ENCODE results near the gene CTIF. TPM values are rescaled to one million over a fixed set of nuclear protein-coding genes. Genes with fewer than 3 reads are reported as not detected.

The CTIF gene
- total RNA-seq, 2 experiments from 2014 or later = 0.06 to 0.38 TPM

DNA sequence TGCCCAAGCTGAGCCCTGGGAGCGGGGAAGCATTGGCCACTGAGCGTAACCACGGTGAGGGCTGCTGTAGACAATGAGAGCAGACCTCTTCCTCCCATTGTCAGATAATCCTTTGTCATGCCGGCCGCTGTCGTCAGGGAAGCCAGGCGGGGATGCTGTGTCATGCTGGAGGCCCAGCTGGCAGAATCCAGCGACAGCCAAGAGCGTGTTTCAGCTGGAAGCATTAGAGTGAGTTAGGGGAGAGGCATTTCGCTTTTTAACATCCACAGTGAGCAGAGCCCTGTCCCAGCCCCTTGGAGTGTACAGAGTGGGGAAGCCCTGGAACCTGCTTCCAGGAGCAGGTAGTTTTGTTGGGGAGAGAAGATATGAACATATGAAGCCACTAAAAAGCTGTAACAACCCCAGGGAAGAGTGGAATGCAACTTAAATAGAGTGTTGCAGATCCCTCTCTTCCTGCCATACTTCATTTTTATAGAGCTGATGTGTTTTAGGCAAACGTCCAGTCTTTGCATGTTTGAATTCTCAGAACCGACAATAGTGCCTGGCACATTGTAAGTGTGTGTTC, 7.0 kb downstream of the CTIF start:
- Histone ChIP-seq H3K79me2 (ENCODE audit: insufficient read depth, low read depth, low read length) (no peaks in the 10 kb centered on the region), H3K4me2 (ENCODE audit: low read length) (no peak overlapping the region), H4K20me1 (ENCODE audit: insufficient read depth, low read length) (no peaks in the 10 kb centered on the region), H3K9me3 (ENCODE audit: low read length) (no peaks in the 10 kb centered on the region), H3K9me2 (ENCODE audit: insufficient read depth, low read length) (no peaks in the 10 kb centered on the region), H3K4me1 (ENCODE audit: insufficient read depth, low read length, poor library complexity, severe bottlenecking) (no peaks in the 10 kb centered on the region), H3K27ac (ENCODE audit: low read depth, low read length, poor library complexity, severe bottlenecking) (no peak overlapping the region), H3K4me3 (ENCODE audit: low read depth, low read length, poor library complexity, severe bottlenecking) (no peak overlapping the region), H3K36me3 (ENCODE audit: insufficient read depth, low read length) (no peaks in the 10 kb centered on the region), H2AFZ (ENCODE audit: low read length) (no peak overlapping the region)
- TF ChIP-seq, protein P1, sequence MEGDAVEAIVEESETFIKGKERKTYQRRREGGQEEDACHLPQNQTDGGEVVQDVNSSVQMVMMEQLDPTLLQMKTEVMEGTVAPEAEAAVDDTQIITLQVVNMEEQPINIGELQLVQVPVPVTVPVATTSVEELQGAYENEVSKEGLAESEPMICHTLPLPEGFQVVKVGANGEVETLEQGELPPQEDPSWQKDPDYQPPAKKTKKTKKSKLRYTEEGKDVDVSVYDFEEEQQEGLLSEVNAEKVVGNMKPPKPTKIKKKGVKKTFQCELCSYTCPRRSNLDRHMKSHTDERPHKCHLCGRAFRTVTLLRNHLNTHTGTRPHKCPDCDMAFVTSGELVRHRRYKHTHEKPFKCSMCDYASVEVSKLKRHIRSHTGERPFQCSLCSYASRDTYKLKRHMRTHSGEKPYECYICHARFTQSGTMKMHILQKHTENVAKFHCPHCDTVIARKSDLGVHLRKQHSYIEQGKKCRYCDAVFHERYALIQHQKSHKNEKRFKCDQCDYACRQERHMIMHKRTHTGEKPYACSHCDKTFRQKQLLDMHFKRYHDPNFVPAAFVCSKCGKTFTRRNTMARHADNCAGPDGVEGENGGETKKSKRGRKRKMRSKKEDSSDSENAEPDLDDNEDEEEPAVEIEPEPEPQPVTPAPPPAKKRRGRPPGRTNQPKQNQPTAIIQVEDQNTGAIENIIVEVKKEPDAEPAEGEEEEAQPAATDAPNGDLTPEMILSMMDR (conservative IDR thresholded peaks at IDR 0.05; ENCODE audit: low read length) = no peak
- TF ChIP-seq EZH2phosphoT487 (IDR thresholded peaks at IDR 0.05; ENCODE audit: borderline replicate concordance, low read depth, low read length) = no peak
- BruUV-seq (replicated peaks) = no TSS peak
- DNase-seq (ENCODE audit: low spot score) = no peak
- intact Hi-C loops (cut with micrococcal nuclease; ENCODE audit: unreplicated experiment) = no loop called here
- POLR2A ChIA-PET = no interaction called here
- CTCF ChIA-PET (ENCODE audit: unreplicated experiment) = no interaction called here

DNA sequence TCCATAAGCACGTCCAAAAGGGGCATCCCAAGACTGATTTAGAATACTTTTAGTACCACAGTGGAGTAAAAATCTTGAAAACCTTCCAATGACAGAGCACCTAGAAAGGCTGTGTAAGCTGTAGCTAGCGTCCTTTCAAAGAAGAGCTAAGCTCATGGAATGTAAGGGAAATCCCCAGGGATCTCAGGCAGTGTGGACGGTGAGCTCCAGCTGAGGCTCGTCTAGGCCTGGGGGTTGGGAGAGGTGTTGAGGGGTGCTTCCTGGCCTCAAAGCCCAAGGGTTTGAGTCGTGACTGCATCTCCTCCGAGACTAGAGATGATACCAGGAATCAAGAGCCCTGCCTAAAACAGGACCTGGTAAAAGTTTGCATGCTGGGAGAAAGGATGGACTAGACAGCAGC, 7.6 kb downstream of the CTIF start:
- Histone ChIP-seq H3K4me3 (ENCODE audit: low read depth, low read length, poor library complexity, severe bottlenecking) (no peak overlapping the region), H3K79me2 (ENCODE audit: insufficient read depth, low read depth, low read length) (no peaks in the 10 kb centered on the region), H3K9me3 (ENCODE audit: low read length) (no peaks in the 10 kb centered on the region), H3K4me2 (ENCODE audit: low read length) (no peak overlapping the region), H3K27ac (ENCODE audit: low read depth, low read length, poor library complexity, severe bottlenecking) (no peak overlapping the region), H3K36me3 (ENCODE audit: insufficient read depth, low read length) (no peaks in the 10 kb centered on the region), H2AFZ (ENCODE audit: low read length) (no peak overlapping the region), H3K4me1 (ENCODE audit: insufficient read depth, low read length, poor library complexity, severe bottlenecking) (no peaks in the 10 kb centered on the region), H4K20me1 (ENCODE audit: insufficient read depth, low read length) (no peaks in the 10 kb centered on the region), H3K9me2 (ENCODE audit: insufficient read depth, low read length) (no peaks in the 10 kb centered on the region)
- intact Hi-C loops (cut with micrococcal nuclease; ENCODE audit: unreplicated experiment) = no loop called here
- TF ChIP-seq EZH2phosphoT487 (IDR thresholded peaks at IDR 0.05; ENCODE audit: borderline replicate concordance, low read depth, low read length) = no peak
- TF ChIP-seq, protein P1 (conservative IDR thresholded peaks at IDR 0.05; ENCODE audit: low read length) = no peak
- CTCF ChIA-PET (ENCODE audit: unreplicated experiment) = no interaction called here
- BruUV-seq (replicated peaks) = no TSS peak
- DNase-seq (ENCODE audit: low spot score) = no peak
- POLR2A ChIA-PET = no interaction called here

DNA sequence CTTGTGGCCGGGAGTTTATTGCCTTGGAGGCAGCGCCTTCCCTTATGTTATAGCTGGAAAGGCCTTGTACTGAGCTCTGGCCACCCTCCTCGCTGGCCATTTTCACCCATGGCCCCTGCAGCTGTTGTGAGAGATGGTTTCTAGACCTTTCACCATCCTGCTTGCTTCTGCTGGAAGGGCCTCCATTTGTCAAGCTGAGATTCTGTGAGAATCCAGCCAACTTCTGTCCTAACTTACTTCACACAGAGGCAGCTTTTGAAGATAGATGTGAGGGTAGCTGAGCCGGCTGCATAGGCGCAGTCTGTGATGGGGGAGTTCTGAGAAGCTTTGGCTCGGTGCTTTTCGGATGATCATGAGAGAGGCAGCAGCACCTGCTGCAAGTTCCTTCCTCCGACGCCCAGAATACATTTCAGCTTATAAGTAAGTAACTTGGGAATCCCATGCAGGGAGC, 8.7 kb downstream of the CTIF start:
- intact Hi-C loops (cut with micrococcal nuclease; ENCODE audit: unreplicated experiment) = no loop called here
- no peak overlapping the region for H2AFZ ChIP-seq (ENCODE audit: low read length)
- POLR2A ChIA-PET = no interaction called here
- no peak overlapping the region for H3K4me2 ChIP-seq (ENCODE audit: low read length)
- no peak overlapping the region for H3K27ac ChIP-seq (ENCODE audit: low read depth, low read length, poor library complexity, severe bottlenecking)
- no peak for DNase-seq (ENCODE audit: low spot score)
- no peaks in the 10 kb centered on the region for H4K20me1 ChIP-seq (ENCODE audit: insufficient read depth, low read length)
- no peak overlapping the region for H3K4me3 ChIP-seq (ENCODE audit: low read depth, low read length, poor library complexity, severe bottlenecking)
- BruUV-seq (replicated peaks) = no TSS peak
- H3K9me2 ChIP-seq (ENCODE audit: insufficient read depth, low read length) = no peaks in the 10 kb centered on the region
- H3K9me3 ChIP-seq (ENCODE audit: low read length) = no peaks in the 10 kb centered on the region
- H3K4me1 ChIP-seq (ENCODE audit: insufficient read depth, low read length, poor library complexity, severe bottlenecking) = no peaks in the 10 kb centered on the region
- TF ChIP-seq, protein P1 (conservative IDR thresholded peaks at IDR 0.05; ENCODE audit: low read length) = no peak
- no peak for TF ChIP-seq EZH2phosphoT487 (IDR thresholded peaks at IDR 0.05; ENCODE audit: borderline replicate concordance, low read depth, low read length)
- CTCF ChIA-PET (ENCODE audit: unreplicated experiment) = no interaction called here
- H3K36me3 ChIP-seq (ENCODE audit: insufficient read depth, low read length) = no peaks in the 10 kb centered on the region
- no peaks in the 10 kb centered on the region for H3K79me2 ChIP-seq (ENCODE audit: insufficient read depth, low read depth, low read length)

All from OCI-LY7 (cell line).